Ovary (tissue), 3 donors: ENCODE data around the gene GDF7.

Source experiments
- CTCF ChIP-seq, 3 donors: fragments of 450-650 bp in 2 of 3; fragments of 200-600 bp in 1 of 3; IDR thresholded peaks; one replicate each; pipeline versions ENCODE4 v1.5.1 to v1.8.0; 2016 to 2022; ENCODE audit warnings: antibody characterized with exemption in 3 of 3, mild to moderate bottlenecking in 1 of 3
- EP300 ChIP-seq: sonication (generic); formaldehyde crosslinking; IDR thresholded peaks from one replicate; pipeline ENCODE4 v1.6.1; 2017; ENCODE audit warnings: antibody characterized with exemption
- POLR2A ChIP-seq: fragments of 450-650 bp; IDR thresholded peaks from one replicate; pipeline ENCODE4 v1.6.1; 2017; ENCODE audit warnings: antibody characterized with exemption, mild to moderate bottlenecking, moderate library complexity
- donor health status: DM: no; HTN: no; CAD: no.

DNA sequence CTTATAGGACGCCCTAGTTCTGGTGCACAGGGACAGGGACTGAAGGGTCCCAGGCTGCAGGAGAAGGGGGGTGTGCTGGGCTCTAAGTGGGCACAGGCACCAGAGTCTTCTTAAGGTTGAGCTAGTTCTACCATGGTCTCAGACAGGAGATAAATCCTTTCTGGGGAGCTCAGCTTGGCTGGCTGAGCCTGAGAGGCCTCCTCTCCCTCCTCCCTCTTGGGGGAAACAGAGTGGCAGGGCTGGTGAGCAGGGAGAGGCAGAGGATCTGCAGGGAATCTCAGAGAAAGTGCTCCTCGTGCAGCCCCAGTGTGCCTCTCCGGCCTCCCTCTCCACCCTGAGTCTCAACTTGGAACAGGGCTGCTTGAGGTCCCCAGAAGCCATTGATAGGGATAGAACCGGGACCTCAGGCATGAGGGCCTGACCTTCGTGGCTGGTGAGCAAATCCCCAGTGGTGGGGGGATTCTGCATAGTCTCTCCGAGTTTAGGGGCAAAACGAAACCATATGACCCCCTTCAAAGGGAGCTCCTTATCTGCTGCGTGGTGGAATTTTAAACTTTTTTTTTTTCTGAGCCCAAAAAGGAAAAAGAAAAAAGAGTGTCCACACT, 2.0 kb downstream of the GDF7 start:
- no peak for TF ChIP-seq CTCF (IDR thresholded peaks at IDR 0.05)
- TF ChIP-seq POLR2A: no peak
- no peak for TF ChIP-seq EP300
